HepG2 (cell line): Measurements from ENCODE around the gene GGA3. TPM values are rescaled to one million over a fixed set of nuclear protein-coding genes. Genes with fewer than 3 reads are reported as not detected.
A peak's percentile ranks its signal among the peaks of the same experiment; 100 is the strongest.

Experiments used
- CREB1 ChIP-seq, 2 experiments: fragments of 450-650 bp in 1 of 2; IDR thresholded peaks; 2 replicates each; pipeline ENCODE4 v1.6.1; 2016 to 2017; ENCODE audit warnings: control low read depth in 1 of 2, mild to moderate bottlenecking in 1 of 2, missing compliant biosample characterization in 1 of 2, missing genetic modification characterization in 1 of 2
- GATA4 ChIP-seq: sonication (generic); IDR thresholded peaks from 2 replicates; pipeline ENCODE4 v1.6.1; 2016; ENCODE audit warnings: antibody characterized with exemption, low read depth, borderline replicate concordance
- IKZF5 ChIP-seq: IDR thresholded peaks from 2 replicates; pipeline ENCODE4 v1.6.1; 2018; ENCODE audit warnings: missing genetic modification reagents, mild to moderate bottlenecking, missing compliant biosample characterization
- PATZ1 ChIP-seq: sonication (generic); formaldehyde crosslinking; IDR thresholded peaks from 2 replicates; pipeline ENCODE4 v1.4.0; 2020; ENCODE audit warnings: missing genetic modification reagents
- STAG1 ChIP-seq: sonication (generic); formaldehyde crosslinking; IDR thresholded peaks from 2 replicates; pipeline ENCODE4 v1.4.0; 2020; ENCODE audit warnings: missing genetic modification reagents
- THRA ChIP-seq: sonication (generic); formaldehyde crosslinking; IDR thresholded peaks from 2 replicates; pipeline ENCODE4 v1.4.0; 2020; ENCODE audit warnings: missing genetic modification reagents, borderline replicate concordance
- ZBTB21 ChIP-seq: sonication (generic); formaldehyde crosslinking; IDR thresholded peaks from 2 replicates; pipeline ENCODE4 v1.4.0; 2020; ENCODE audit warnings: missing genetic modification reagents
- ZFP36L1 ChIP-seq: sonication (generic); formaldehyde crosslinking; IDR thresholded peaks from 2 replicates; pipeline ENCODE4 v1.8.0; 2022; ENCODE audit warnings: mild to moderate bottlenecking, missing genetic modification reagents, moderate library complexity
- ZNF484 ChIP-seq: sonication (generic); formaldehyde crosslinking; IDR thresholded peaks from 2 replicates; pipeline ENCODE4 v1.5.1; 2020; ENCODE audit warnings: mild to moderate bottlenecking, low read depth, missing genetic modification reagents, borderline replicate concordance
- ZNF737 ChIP-seq: sonication (generic); formaldehyde crosslinking; IDR thresholded peaks from 2 replicates; pipeline ENCODE4 v1.5.0; 2020; ENCODE audit warnings: missing genetic modification reagents, mild to moderate bottlenecking, borderline replicate concordance
- polyA plus RNA-seq, 8 experiments: library from polyadenylated mRNA; depleted of rRNA in 3 of 8; stranded (reverse) in 7 of 8; unstranded in 1 of 8; fragments of >200 nt; fragmentation: Illumina TruSeq in 4 of 8; extraction: Trizol in 4 of 8; gene quantifications; 2 replicates each; pipeline versions ENCODE4 v1.2.1 to v1.2.3, GENCODE V29; 2011 to 2016; ENCODE audit warnings: low read depth in 4 of 8, missing spikeins in 1 of 8, mixed read lengths in 1 of 8; ENCODE audit not compliant: insufficient read depth in 1 of 8
- total RNA-seq, 5 experiments: library from RNA; depleted of rRNA; stranded (reverse); fragments of >200 nt; fragmentation: Illumina TruSeq; extraction: Trizol; gene quantifications; 2 replicates each; pipeline ENCODE4 v1.2.3, GENCODE V29; 2016; ENCODE audit warnings: low read depth in 1 of 5
- TF ChIP-seq, protein P1 (sequence below): sonication (generic); formaldehyde crosslinking; IDR thresholded peaks from 2 replicates; pipeline ENCODE4 v1.8.1; 2023; ENCODE audit warnings: missing genetic modification reagents, mild to moderate bottlenecking, borderline replicate concordance
- TF ChIP-seq, protein P2 (sequence below): IDR thresholded peaks from 2 replicates; pipeline ENCODE4 v1.6.1; 2016; ENCODE audit warnings: low read depth, borderline replicate concordance
- TF ChIP-seq, protein P3 (sequence below): sonication (generic); formaldehyde crosslinking; IDR thresholded peaks from 2 replicates; pipeline ENCODE4 v1.4.0; 2020; ENCODE audit warnings: mild to moderate bottlenecking, missing genetic modification reagents
- TF ChIP-seq, protein P4 (sequence below): sonication (generic); formaldehyde crosslinking; IDR thresholded peaks from 2 replicates; pipeline ENCODE4 v1.4.0; 2020; ENCODE audit warnings: mild to moderate bottlenecking, missing genetic modification reagents, borderline replicate concordance
- TF ChIP-seq, protein P5 (sequence below): sonication (generic); formaldehyde crosslinking; IDR thresholded peaks from 2 replicates; pipeline ENCODE4 v1.4.0; 2020; ENCODE audit warnings: mild to moderate bottlenecking, missing genetic modification reagents

GGA3 gene
- total and polyA plus RNA-seq, 2 of the 13 experiments (the other 11 are each of a cell fraction or from before 2014, with no cell fraction given): 28.4 to 43.7 TPM

- TF ChIP-seq IKZF5 (peak; percentile 85; the same call in 1 of the 2 replicates), GATA4 (no peak; the same call in 1 of the 2 replicates), CREB1 (IDR thresholded peaks at IDR 0.05) (no peak), CREB1 (CRISPR knock-in tag; IDR thresholded peaks at IDR 0.05) (no peak; the same call in 1 of the 2 replicates), THRA (CRISPR knock-in tag) (0 out of 2 replicates have a peak, but pooled peaks have one; percentile 17), ZBTB21 (no peak), ZNF484 (no peak), STAG1 (CRISPR knock-in tag) (peak; percentile 93), PATZ1 (peak; percentile 81; the same call in 1 of the 2 replicates), ZNF737 (CRISPR knock-in tag) (no peak), ZFP36L1 (no peak)
- TF ChIP-seq, protein P1, sequence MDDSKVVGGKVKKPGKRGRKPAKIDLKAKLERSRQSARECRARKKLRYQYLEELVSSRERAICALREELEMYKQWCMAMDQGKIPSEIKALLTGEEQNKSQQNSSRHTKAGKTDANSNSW (CRISPR knock-in tag): no peak
- TF ChIP-seq, protein P2, sequence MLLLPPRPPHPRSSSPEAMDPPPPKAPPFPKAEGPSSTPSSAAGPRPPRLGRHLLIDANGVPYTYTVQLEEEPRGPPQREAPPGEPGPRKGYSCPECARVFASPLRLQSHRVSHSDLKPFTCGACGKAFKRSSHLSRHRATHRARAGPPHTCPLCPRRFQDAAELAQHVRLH (CRISPR knock-in tag): peak; percentile 78; the same call in 1 of the 2 replicates
- TF ChIP-seq, protein P3, sequence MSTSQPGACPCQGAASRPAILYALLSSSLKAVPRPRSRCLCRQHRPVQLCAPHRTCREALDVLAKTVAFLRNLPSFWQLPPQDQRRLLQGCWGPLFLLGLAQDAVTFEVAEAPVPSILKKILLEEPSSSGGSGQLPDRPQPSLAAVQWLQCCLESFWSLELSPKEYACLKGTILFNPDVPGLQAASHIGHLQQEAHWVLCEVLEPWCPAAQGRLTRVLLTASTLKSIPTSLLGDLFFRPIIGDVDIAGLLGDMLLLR (CRISPR knock-in tag): 0 out of 2 replicates have a peak, but pooled peaks have one; percentile 19
- TF ChIP-seq, protein P4, sequence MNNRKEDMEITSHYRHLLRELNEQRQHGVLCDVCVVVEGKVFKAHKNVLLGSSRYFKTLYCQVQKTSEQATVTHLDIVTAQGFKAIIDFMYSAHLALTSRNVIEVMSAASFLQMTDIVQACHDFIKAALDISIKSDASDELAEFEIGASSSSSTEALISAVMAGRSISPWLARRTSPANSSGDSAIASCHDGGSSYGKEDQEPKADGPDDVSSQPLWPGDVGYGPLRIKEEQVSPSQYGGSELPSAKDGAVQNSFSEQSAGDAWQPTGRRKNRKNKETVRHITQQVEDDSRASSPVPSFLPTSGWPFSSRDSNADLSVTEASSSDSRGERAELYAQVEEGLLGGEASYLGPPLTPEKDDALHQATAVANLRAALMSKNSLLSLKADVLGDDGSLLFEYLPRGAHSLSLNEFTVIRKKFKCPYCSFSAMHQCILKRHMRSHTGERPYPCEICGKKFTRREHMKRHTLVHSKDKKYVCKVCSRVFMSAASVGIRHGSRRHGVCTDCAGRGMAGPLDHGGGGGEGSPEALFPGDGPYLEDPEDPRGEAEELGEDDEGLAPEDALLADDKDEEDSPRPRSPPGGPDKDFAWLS (CRISPR knock-in tag): no peak
- TF ChIP-seq, protein P5, sequence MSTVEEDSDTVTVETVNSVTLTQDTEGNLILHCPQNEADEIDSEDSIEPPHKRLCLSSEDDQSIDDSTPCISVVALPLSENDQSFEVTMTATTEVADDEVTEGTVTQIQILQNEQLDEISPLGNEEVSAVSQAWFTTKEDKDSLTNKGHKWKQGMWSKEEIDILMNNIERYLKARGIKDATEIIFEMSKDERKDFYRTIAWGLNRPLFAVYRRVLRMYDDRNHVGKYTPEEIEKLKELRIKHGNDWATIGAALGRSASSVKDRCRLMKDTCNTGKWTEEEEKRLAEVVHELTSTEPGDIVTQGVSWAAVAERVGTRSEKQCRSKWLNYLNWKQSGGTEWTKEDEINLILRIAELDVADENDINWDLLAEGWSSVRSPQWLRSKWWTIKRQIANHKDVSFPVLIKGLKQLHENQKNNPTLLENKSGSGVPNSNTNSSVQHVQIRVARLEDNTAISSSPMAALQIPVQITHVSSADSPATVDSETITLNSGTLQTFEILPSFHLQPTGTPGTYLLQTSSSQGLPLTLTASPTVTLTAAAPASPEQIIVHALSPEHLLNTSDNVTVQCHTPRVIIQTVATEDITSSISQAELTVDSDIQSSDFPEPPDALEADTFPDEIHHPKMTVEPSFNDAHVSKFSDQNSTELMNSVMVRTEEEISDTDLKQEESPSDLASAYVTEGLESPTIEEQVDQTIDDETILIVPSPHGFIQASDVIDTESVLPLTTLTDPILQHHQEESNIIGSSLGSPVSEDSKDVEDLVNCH (CRISPR knock-in tag): no peak
Observed at GRCh38 chr17:75270218-75270965, 9.0 kb upstream of the GGA3 start (continued).
